ENCODE measurements around the gene SERF2. TPM values are rescaled to one million over a fixed set of nuclear protein-coding genes. Genes with fewer than 3 reads are reported as not detected.

The SERF2 gene
- total and polyA plus RNA-seq, 2 of the 8 experiments (the other 6 are each of a cell fraction or from before 2014, with no cell fraction given): 655 to 999 TPM

DNA sequence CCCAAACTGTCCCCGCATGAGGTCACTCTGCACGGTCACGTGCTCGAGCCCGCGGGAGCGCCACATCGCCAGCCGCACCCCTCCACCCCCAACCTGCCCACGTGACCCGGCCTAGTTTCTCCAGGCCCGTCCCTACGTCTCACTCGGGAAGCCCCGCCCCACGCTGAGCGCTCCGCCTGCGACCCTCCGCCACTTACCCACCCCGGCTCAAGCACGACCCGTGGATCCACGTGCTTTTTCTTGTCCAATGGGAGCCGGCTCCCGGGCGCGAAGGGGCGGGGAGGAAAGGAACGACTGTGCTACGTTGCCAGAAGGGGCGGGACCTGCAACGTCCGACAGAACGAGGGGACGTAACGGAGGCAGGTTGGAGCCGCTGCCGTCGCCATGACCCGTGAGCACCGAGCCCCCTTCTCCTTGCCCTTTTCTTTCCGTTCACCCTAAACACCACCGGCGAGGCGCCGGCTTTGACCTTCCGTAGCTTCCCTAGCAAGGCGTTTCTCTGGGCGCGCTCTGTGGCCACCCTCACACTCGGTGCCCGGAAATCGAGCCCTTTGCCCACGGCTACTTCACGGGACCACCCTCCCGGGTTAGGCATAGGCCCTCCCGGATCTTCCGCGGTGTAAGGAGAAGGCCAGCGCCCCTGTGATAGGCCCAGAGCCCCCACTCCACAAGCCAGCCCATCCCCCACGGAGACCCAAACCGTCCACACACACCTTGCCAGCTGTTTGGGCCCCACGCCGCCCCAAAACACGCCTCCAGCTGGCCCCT is at the start of gene SERF2 (continued):
- peak; percentile 71; the same call in 1 of the 2 replicates for TF ChIP-seq TBP (IDR thresholded peaks at IDR 0.05; ENCODE audit: low read depth, low read length)
